Mesodermal cell (in vitro differentiated cells): ENCODE data around the gene MLLT1.
A peak's percentile ranks its signal among the peaks of the same experiment; 100 is the strongest.

Source experiments
- H3K27ac ChIP-seq: 2 replicates; pipeline ENCODE4 v1.7.0; 2013; ENCODE audit warnings: mild to moderate bottlenecking, low read depth, low read length, moderate library complexity; ENCODE audit not compliant: severe bottlenecking
- H3K36me3 ChIP-seq: 2 replicates; pipeline ENCODE4 v1.7.1; 2013; ENCODE audit warnings: mild to moderate bottlenecking, low read length, moderate library complexity; ENCODE audit not compliant: control insufficient read depth, insufficient read depth
- H3K4me1 ChIP-seq: one replicate; pipeline ENCODE4 v1.7.1; 2013; ENCODE audit warnings: mild to moderate bottlenecking, low read length; ENCODE audit not compliant: insufficient read depth, control insufficient read depth, poor library complexity, severe bottlenecking
- H3K4me3 ChIP-seq: 2 replicates; pipeline ENCODE4 v1.7.0; 2013; ENCODE audit warnings: low read length, control low read depth, mild to moderate bottlenecking; ENCODE audit not compliant: insufficient read depth, poor library complexity, severe bottlenecking; ENCODE audit errors: extremely low read depth
- H3K9me3 ChIP-seq: 2 replicates; pipeline ENCODE4 v1.7.1; 2013; ENCODE audit warnings: mild to moderate bottlenecking, low read length, moderate library complexity; ENCODE audit not compliant: control insufficient read depth
- WGBS, 2 experiments: methylation state at CpG; one replicate each; pipeline ENCODE4 v1.1.5; 2013; ENCODE audit warnings: missing lambda C conversion rate in 2 of 2; ENCODE audit not compliant: insufficient coverage in 2 of 2; 5-methylcytosine and 5-hydroxymethylcytosine counted together

MLLT1 gene

GRCh38 chr19:6269101-6269886, 10.5 kb downstream of the MLLT1 start:
- H3K4me1 ChIP-seq = peaks cover 35% of the 10 kb centered on the region
- WGBS, 2 experiments = 94% methylated on average over 30 to 32 of the region's 33 CpGs
- H3K9me3 ChIP-seq = no peaks in the 10 kb centered on the region
- H3K27ac ChIP-seq = no peak overlapping the region
- H3K36me3 ChIP-seq = peaks cover 44% of the 10 kb centered on the region
- no peak overlapping the region for H3K4me3 ChIP-seq

- peaks cover 33% of the 10 kb centered on the region for H3K4me1 ChIP-seq
- WGBS, 2 experiments = 81 to 90% methylated on average over 2 to 3 of the region's 4 CpGs
These were observed 11.4 kb downstream of the MLLT1 start for GRCh38 chr19:6268382-6268771.

GRCh38 chr19:6267552-6268381, 12.0 kb downstream of the MLLT1 start:
- peaks cover 28% of the 10 kb centered on the region for H3K4me1 ChIP-seq
- WGBS, 2 experiments = 92 to 99% methylated on average over 10 to 13 of the region's 17 CpGs
- no peaks in the 10 kb centered on the region for H3K9me3 ChIP-seq
- H3K27ac ChIP-seq = no peak overlapping the region
- no peak overlapping the region for H3K4me3 ChIP-seq
- H3K36me3 ChIP-seq = peaks cover 52% of the 10 kb centered on the region

More at GRCh38 chr19:6268382-6268771, 11.4 kb downstream of the MLLT1 start:
- H3K4me3 ChIP-seq = no peak overlapping the region
- H3K36me3 ChIP-seq = peaks cover 46% of the 10 kb centered on the region
- H3K27ac ChIP-seq = no peak overlapping the region
- H3K9me3 ChIP-seq = no peaks in the 10 kb centered on the region

GRCh38 chr19:6264803-6265202, 15.0 kb downstream of the MLLT1 start:
- H3K36me3 ChIP-seq = peaks cover 79% of the 10 kb centered on the region
- H3K9me3 ChIP-seq = no peaks in the 10 kb centered on the region
- no peak overlapping the region for H3K4me3 ChIP-seq
- WGBS, 2 experiments = 100% methylated on average over 2 of the region's 4 CpGs; no CpG with 5 or more reads in 1 of the 2 experiments
- H3K4me1 ChIP-seq = peaks cover 14% of the 10 kb centered on the region
- H3K27ac ChIP-seq = peak overlapping the region; percentile 45

- no peaks in the 10 kb centered on the region for H3K9me3 ChIP-seq
- H3K4me3 ChIP-seq = no peak overlapping the region
- WGBS, 2 experiments = 71 to 81% methylated on average over 8 to 11 of the region's 18 CpGs
- H3K27ac ChIP-seq = peak overlapping the region; percentile 45
- peaks cover 80% of the 10 kb centered on the region for H3K36me3 ChIP-seq
- H3K4me1 ChIP-seq = peaks cover 14% of the 10 kb centered on the region
These were observed 15.9 kb downstream of the MLLT1 start for GRCh38 chr19:6263735-6264444.

GRCh38 chr19:6263306-6263705, 16.5 kb downstream of the MLLT1 start:
- H3K27ac ChIP-seq = no peak overlapping the region
- peaks cover 82% of the 10 kb centered on the region for H3K36me3 ChIP-seq
- H3K9me3 ChIP-seq = no peaks in the 10 kb centered on the region
- 90 to 91% methylated on average over 8 to 11 of the region's 12 CpGs for WGBS, 2 experiments
- H3K4me1 ChIP-seq = peaks cover 14% of the 10 kb centered on the region
- H3K4me3 ChIP-seq = no peak overlapping the region

GRCh38 chr19:6262519-6262918, 17.3 kb downstream of the MLLT1 start:
- H3K27ac ChIP-seq = no peak overlapping the region
- peaks cover 81% of the 10 kb centered on the region for H3K36me3 ChIP-seq
- no peaks in the 10 kb centered on the region for H3K9me3 ChIP-seq
- WGBS, 2 experiments = 94 to 98% methylated on average over 3 to 9 of the region's 11 CpGs
- H3K4me3 ChIP-seq = no peak overlapping the region
- H3K4me1 ChIP-seq = peaks cover 14% of the 10 kb centered on the region

GRCh38 chr19:6261883-6262282, 17.9 kb downstream of the MLLT1 start:
- Histone ChIP-seq H3K9me3 (no peaks in the 10 kb centered on the region), H3K4me1 (peaks cover 14% of the 10 kb centered on the region), H3K36me3 (peaks cover 83% of the 10 kb centered on the region), H3K4me3 (no peak overlapping the region), H3K27ac (no peak overlapping the region)
- WGBS, 2 experiments = 91 to 92% methylated on average over 12 of the region's 15 CpGs

GRCh38 chr19:6260912-6261650, 18.7 kb downstream of the MLLT1 start:
- peaks cover 79% of the 10 kb centered on the region for H3K36me3 ChIP-seq
- 83 to 86% methylated on average over 24 to 25 of the region's 30 CpGs for WGBS, 2 experiments

GRCh38 chr19:6260376-6260775, 19.4 kb downstream of the MLLT1 start:
- H3K4me3 ChIP-seq = no peak overlapping the region
- no peaks in the 10 kb centered on the region for H3K9me3 ChIP-seq
- H3K36me3 ChIP-seq = peaks cover 78% of the 10 kb centered on the region
- H3K27ac ChIP-seq = no peak overlapping the region
- peaks cover 14% of the 10 kb centered on the region for H3K4me1 ChIP-seq
- 96 to 98% methylated on average over 9 of the region's 9 CpGs for WGBS, 2 experiments

More at GRCh38 chr19:6260912-6261650, 18.7 kb downstream of the MLLT1 start:
- Histone ChIP-seq H3K4me1 (peaks cover 14% of the 10 kb centered on the region), H3K4me3 (no peak overlapping the region), H3K27ac (peak overlapping the region; percentile 36), H3K9me3 (no peaks in the 10 kb centered on the region)
